ENCODE measurements around the gene CMTM8.

The CMTM8 gene

DNA sequence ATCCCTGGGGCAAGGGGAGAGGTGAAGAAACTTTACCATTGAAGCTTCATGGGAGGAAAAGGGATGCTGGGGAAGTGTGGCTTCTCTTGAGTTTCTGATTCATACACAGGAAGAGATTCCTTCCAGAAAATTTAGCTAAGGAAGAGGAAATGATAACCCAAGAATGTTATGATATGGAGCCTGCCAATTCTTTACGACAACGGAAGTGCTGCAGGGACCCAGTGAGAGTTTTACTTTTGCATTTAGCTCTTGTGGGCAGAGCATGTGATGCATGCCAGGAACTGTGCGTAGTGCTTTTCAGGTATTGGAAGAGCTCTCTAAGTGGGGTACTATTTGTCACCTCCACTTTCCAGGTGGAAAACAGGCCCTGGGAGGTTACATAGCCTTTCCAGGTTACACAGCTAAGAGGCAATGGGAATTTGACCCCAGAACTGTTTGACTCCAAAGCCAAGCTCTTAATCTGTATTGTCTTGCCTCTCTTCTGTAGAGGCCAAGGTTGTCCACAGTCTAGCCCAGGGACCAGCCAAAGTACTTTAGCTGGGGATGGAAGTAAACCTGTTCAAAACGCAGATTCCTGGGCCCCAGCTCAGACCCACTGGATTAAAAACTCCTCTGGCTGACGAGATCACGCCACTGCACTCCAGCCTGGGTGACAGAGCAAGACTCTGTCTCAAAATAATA lies 176.2 kb downstream of the CMTM8 start:
- DNase-seq, result peak; percentile 21

DNA sequence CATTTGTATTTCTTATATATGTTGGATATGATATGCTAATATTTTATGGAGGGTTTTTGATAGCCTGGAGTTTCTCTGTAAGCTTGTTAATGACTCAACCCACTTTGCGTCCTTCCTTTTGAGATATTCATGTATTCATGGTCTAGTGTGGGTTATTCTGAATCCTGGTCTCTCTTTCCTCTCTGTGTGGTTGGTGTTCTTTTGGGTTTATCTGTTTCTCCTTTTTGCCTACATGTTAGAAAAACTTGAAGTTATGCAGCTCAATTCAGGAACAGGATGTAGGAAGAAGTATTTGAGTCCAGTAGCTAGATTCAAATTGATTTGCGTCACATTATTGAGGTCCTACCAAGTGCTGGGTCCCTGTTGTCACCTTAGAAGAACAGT lies 181.3 kb downstream of the CMTM8 start:
- DNase-seq, result no peak

Data from hematopoietic multipotent progenitor cell treated with erythropoietin and hydrocortisone succinate and interleukin-3 and kit ligand, for 8 days (in vitro differentiated cells).